Ishikawa (cell line): ENCODE measurements around the gene ZNHIT1.

Source experiments
- CEBPB ChIP-seq: IDR thresholded peaks from 2 replicates; pipeline ENCODE4 v1.6.1; 2012
- CREB1 ChIP-seq: IDR thresholded peaks from 2 replicates; pipeline ENCODE4 v1.6.1; 2012; ENCODE audit warnings: low read depth
- EGR1 ChIP-seq: IDR thresholded peaks from 2 replicates; pipeline ENCODE4 v1.6.1; 2012
- EP300 ChIP-seq: IDR thresholded peaks from 2 replicates; pipeline ENCODE4 v1.6.1; 2012; ENCODE audit warnings: borderline replicate concordance
- FOXM1 ChIP-seq: IDR thresholded peaks from 2 replicates; pipeline ENCODE4 v1.6.1; 2012; ENCODE audit warnings: low read depth, borderline replicate concordance
- NFIC ChIP-seq: IDR thresholded peaks from 2 replicates; pipeline ENCODE4 v1.6.1; 2012
- RAD21 ChIP-seq: IDR thresholded peaks from 2 replicates; pipeline ENCODE4 v1.6.1; 2012; ENCODE audit warnings: low read depth
- TAF1 ChIP-seq: IDR thresholded peaks from 2 replicates; pipeline ENCODE4 v1.6.1; 2012; ENCODE audit warnings: low read depth, mild to moderate bottlenecking
- TF ChIP-seq, protein P1 (sequence below): IDR thresholded peaks from 2 replicates; pipeline ENCODE4 v1.6.1; 2012; ENCODE audit warnings: low read depth, mild to moderate bottlenecking
- TF ChIP-seq, protein P2 (sequence below): IDR thresholded peaks from 2 replicates; pipeline ENCODE4 v1.6.1; 2012
- TF ChIP-seq, protein P3 (sequence below): IDR thresholded peaks from 2 replicates; pipeline ENCODE4 v1.6.1; 2012

DNA sequence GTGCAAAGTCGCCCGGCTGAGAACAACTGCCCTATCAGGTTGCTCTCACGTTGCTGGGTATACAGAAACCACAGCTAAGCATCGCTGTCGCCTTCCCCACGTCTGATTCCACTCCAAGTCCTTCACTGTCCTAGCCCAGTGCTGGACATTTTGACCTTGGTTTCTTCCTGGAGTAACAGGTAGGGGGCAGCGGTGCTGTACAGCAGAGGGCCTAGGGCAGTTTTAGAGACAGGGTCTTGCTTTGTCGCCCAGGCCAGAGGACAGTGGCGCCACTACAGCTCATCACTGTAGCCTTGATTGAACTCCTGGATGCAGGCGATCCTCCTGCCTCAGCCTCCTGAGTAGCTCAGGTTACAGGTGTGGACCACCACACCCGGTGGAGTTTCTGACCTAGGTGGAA is 17.1 kb downstream of the ZNHIT1 start:
- TF ChIP-seq TAF1: no peak
- TF ChIP-seq, protein P1, sequence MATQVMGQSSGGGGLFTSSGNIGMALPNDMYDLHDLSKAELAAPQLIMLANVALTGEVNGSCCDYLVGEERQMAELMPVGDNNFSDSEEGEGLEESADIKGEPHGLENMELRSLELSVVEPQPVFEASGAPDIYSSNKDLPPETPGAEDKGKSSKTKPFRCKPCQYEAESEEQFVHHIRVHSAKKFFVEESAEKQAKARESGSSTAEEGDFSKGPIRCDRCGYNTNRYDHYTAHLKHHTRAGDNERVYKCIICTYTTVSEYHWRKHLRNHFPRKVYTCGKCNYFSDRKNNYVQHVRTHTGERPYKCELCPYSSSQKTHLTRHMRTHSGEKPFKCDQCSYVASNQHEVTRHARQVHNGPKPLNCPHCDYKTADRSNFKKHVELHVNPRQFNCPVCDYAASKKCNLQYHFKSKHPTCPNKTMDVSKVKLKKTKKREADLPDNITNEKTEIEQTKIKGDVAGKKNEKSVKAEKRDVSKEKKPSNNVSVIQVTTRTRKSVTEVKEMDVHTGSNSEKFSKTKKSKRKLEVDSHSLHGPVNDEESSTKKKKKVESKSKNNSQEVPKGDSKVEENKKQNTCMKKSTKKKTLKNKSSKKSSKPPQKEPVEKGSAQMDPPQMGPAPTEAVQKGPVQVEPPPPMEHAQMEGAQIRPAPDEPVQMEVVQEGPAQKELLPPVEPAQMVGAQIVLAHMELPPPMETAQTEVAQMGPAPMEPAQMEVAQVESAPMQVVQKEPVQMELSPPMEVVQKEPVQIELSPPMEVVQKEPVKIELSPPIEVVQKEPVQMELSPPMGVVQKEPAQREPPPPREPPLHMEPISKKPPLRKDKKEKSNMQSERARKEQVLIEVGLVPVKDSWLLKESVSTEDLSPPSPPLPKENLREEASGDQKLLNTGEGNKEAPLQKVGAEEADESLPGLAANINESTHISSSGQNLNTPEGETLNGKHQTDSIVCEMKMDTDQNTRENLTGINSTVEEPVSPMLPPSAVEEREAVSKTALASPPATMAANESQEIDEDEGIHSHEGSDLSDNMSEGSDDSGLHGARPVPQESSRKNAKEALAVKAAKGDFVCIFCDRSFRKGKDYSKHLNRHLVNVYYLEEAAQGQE: no peak
- TF ChIP-seq RAD21: peak; percentile 24; the same call in 1 of the 2 replicates
- no peak for TF ChIP-seq EGR1
- no peak for TF ChIP-seq CEBPB
- no peak for TF ChIP-seq CREB1
- TF ChIP-seq, protein P2, sequence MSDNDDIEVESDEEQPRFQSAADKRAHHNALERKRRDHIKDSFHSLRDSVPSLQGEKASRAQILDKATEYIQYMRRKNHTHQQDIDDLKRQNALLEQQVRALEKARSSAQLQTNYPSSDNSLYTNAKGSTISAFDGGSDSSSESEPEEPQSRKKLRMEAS: no peak
- TF ChIP-seq EP300: no peak
- TF ChIP-seq, protein P3, sequence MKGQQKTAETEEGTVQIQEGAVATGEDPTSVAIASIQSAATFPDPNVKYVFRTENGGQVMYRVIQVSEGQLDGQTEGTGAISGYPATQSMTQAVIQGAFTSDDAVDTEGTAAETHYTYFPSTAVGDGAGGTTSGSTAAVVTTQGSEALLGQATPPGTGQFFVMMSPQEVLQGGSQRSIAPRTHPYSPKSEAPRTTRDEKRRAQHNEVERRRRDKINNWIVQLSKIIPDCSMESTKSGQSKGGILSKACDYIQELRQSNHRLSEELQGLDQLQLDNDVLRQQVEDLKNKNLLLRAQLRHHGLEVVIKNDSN: no peak
- no peak for TF ChIP-seq FOXM1
- no peak for TF ChIP-seq NFIC
